ENCODE measurements around the gene BST1. TPM values are rescaled to one million over a fixed set of nuclear protein-coding genes. Genes with fewer than 3 reads are reported as not detected.

The BST1 gene
- total and polyA plus RNA-seq, 2 of the 8 experiments (the other 6 are each of a cell fraction or from before 2014, with no cell fraction given), result 0.52 to 0.54 TPM

- peaks cover 0 to 1% (median 0%) of the 10 kb centered on the region in 4 experiments; a peak in 1 of 7 replicates for H3K27me3 ChIP-seq (replicated peaks in 1 of 4; ENCODE audit: control insufficient read depth in 3 of 4, extremely low read depth in 1 of 4, insufficient read depth in 3 of 4, low read length in 3 of 4)
- H2BK12ac ChIP-seq (ENCODE audit: low read depth, low read length), result no peak overlapping the region
- DNase-seq (ENCODE audit: low read depth in 1 of 2, low spot score in 2 of 2) (no peak), FAIRE-seq (no peak)
- H3K4ac ChIP-seq (replicated peaks; ENCODE audit: insufficient read length, low read depth, low read length), result no peak overlapping the region
- 84% methylated on average over 3 of the region's 3 CpGs; no CpG with 5 or more reads in 1 of the 2 experiments for WGBS, 2 experiments (ENCODE audit: extremely low coverage in 1 of 2, insufficient coverage in 1 of 2, insufficient read length in 1 of 2, insufficient replicate concordance in 2 of 2, low coverage in 1 of 2, low lambda C conversion rate in 2 of 2, missing lambda C conversion rate in 1 of 2)
- no peak overlapping the region for H3K9ac ChIP-seq (replicated peaks in 1 of 4; ENCODE audit: extremely low read depth in 1 of 4, low read depth in 3 of 4, low read length in 3 of 4)
- no peak overlapping the region for H4K91ac ChIP-seq (replicated peaks; ENCODE audit: insufficient read length, low read length)
- no peak overlapping the region for H3K27ac ChIP-seq (ENCODE audit: low read depth, low read length)
- H3K4me3 ChIP-seq (ENCODE audit: extremely low read depth in 1 of 4, insufficient read depth in 2 of 4, low read depth in 3 of 4, low read length in 4 of 4), result no peak overlapping the region
- H3K79me2 ChIP-seq (ENCODE audit: control insufficient read depth in 1 of 2, insufficient read depth in 2 of 2, low read length in 2 of 2), result no peaks in the 10 kb centered on the region
- no peak overlapping the region for H2BK120ac ChIP-seq (replicated peaks; ENCODE audit: low read depth, low read length)
- H3K4me1 ChIP-seq (replicated peaks in 1 of 4; ENCODE audit: control insufficient read depth in 3 of 4, insufficient read depth in 4 of 4, low read length in 3 of 4), result no peaks in the 10 kb centered on the region
- H3K23me2 ChIP-seq (ENCODE audit: low read depth, low read length), result no peaks in the 10 kb centered on the region
- H3K79me1 ChIP-seq (ENCODE audit: low read depth, low read length), result no peaks in the 10 kb centered on the region
- no peaks in the 10 kb centered on the region for H4K20me1 ChIP-seq (replicated peaks in 1 of 2; ENCODE audit: control insufficient read depth in 1 of 2, insufficient read depth in 2 of 2, low read length in 2 of 2)
- no peak overlapping the region for H2AFZ ChIP-seq (ENCODE audit: low read length)
- no peak overlapping the region for H2BK5ac ChIP-seq (ENCODE audit: low read depth, low read length)
- ChIA-PET POLR2A (ENCODE audit: partially characterized antibody) (no interaction called here), CTCF (ENCODE audit: partially characterized antibody) (interaction anchor here (0.6 to 2.0 kb wide), 4 partner anchors 13 to 554 kb away, joined by 3 to 6 read pairs (median 4); no protein-coding TSS in a partner anchor)
- no peak overlapping the region for H3K4me2 ChIP-seq (ENCODE audit: insufficient read depth in 1 of 2, low read depth in 2 of 2, low read length in 2 of 2)
- H3K36me3 ChIP-seq (ENCODE audit: control insufficient read depth in 2 of 4, insufficient read depth in 4 of 4, low read length in 3 of 4), result no peaks in the 10 kb centered on the region
- H4K8ac ChIP-seq (ENCODE audit: extremely low read depth, insufficient read depth, low read length), result no peak overlapping the region
- H3K56ac ChIP-seq (replicated peaks; ENCODE audit: insufficient read length, low read depth, low read length), result no peak overlapping the region
- H2AK5ac ChIP-seq (ENCODE audit: low read depth, low read length), result no peak overlapping the region
- H3K9me3 ChIP-seq (ENCODE audit: insufficient read depth in 2 of 2, low read depth in 1 of 2, low read length in 1 of 2), result no peaks in the 10 kb centered on the region
- H3K23ac ChIP-seq (ENCODE audit: insufficient read length), result no peak overlapping the region
- no peak overlapping the region for H2BK20ac ChIP-seq (ENCODE audit: low read length)
- no peak overlapping the region for H4K5ac ChIP-seq (ENCODE audit: insufficient read length, low read depth, low read length)
- H3K18ac ChIP-seq (ENCODE audit: extremely low read depth, low read length), result no peak overlapping the region
- no peak overlapping the region for H3K14ac ChIP-seq (ENCODE audit: insufficient read length)
- H2BK15ac ChIP-seq (ENCODE audit: low read length), result no peak overlapping the region
- TF ChIP-seq YY1 (IDR thresholded peaks at IDR 0.05; ENCODE audit: low read depth, low read length), result no peak
- TF ChIP-seq, protein P1, sequence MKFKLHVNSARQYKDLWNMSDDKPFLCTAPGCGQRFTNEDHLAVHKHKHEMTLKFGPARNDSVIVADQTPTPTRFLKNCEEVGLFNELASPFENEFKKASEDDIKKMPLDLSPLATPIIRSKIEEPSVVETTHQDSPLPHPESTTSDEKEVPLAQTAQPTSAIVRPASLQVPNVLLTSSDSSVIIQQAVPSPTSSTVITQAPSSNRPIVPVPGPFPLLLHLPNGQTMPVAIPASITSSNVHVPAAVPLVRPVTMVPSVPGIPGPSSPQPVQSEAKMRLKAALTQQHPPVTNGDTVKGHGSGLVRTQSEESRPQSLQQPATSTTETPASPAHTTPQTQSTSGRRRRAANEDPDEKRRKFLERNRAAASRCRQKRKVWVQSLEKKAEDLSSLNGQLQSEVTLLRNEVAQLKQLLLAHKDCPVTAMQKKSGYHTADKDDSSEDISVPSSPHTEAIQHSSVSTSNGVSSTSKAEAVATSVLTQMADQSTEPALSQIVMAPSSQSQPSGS (IDR thresholded peaks at IDR 0.05; ENCODE audit: low read length), result no peak
- TF ChIP-seq CHD2 (IDR thresholded peaks at IDR 0.05; ENCODE audit: low read length), result no peak
- no peak for TF ChIP-seq EP300 (IDR thresholded peaks at IDR 0.05; ENCODE audit: borderline replicate concordance in 1 of 2, low read depth in 2 of 2, low read length in 2 of 2)
- no peak for TF ChIP-seq CHD1 (IDR thresholded peaks at IDR 0.05; ENCODE audit: low read depth, low read length)
- TF ChIP-seq SIN3A (conservative IDR thresholded peaks at IDR 0.05 in 1 of 2, IDR thresholded peaks at IDR 0.05 in 1 of 2; ENCODE audit: low read depth in 1 of 2, low read length in 2 of 2), result no peak
- no peak for TF ChIP-seq CEBPB (IDR thresholded peaks at IDR 0.05; ENCODE audit: low read depth, low read length)
- TF ChIP-seq BCL11A (IDR thresholded peaks at IDR 0.05; ENCODE audit: low read depth in 2 of 2, low read length in 2 of 2), result no peak
- no peak for TF ChIP-seq SUZ12 (IDR thresholded peaks at IDR 0.05; ENCODE audit: low read length)
- no peak for TF ChIP-seq GABPA (IDR thresholded peaks at IDR 0.05; ENCODE audit: borderline replicate concordance, insufficient read depth, low read length)
- TF ChIP-seq POU5F1 (IDR thresholded peaks at IDR 0.05; ENCODE audit: low read depth, low read length), result no peak
- TF ChIP-seq TEAD4 (IDR thresholded peaks at IDR 0.05; ENCODE audit: low read depth, low read length), result no peak
- no peak for TF ChIP-seq RXRA (IDR thresholded peaks at IDR 0.05; ENCODE audit: insufficient read depth, low read depth, low read length)
Observed at GRCh38 chr4:15716115-15716514, 13.2 kb downstream of the BST1 start.
